Fibroblast of lung (primary cell): ENCODE data around the gene TGM2. TPM values are rescaled to one million over a fixed set of nuclear protein-coding genes. Genes with fewer than 3 reads are reported as not detected.

Source experiments
- DNase-seq, 2 donors: peaks; one replicate each; pipeline versions ENCODE4 v3.0.0 to v3.0.0-alpha.2; 2010; ENCODE audit warnings: low read depth in 2 of 2
- H2AFZ ChIP-seq: 2 replicates; pipeline ENCODE4 v1.5.1; 2012; ENCODE audit warnings: low read length, control low read depth, inconsistent platforms
- H3K27ac ChIP-seq: 2 replicates; pipeline ENCODE4 v1.5.1; 2011; ENCODE audit warnings: low read length, control low read depth; ENCODE audit not compliant: insufficient read depth
- H3K27me3 ChIP-seq: 2 replicates; pipeline ENCODE4 v1.5.1; 2011; ENCODE audit warnings: mild to moderate bottlenecking, low read length; ENCODE audit not compliant: control insufficient read depth, insufficient read depth
- H3K36me3 ChIP-seq: 2 replicates; pipeline ENCODE4 v1.5.1; 2011; ENCODE audit warnings: low read length; ENCODE audit not compliant: control insufficient read depth, insufficient read depth
- H3K4me1 ChIP-seq: 2 replicates; pipeline ENCODE4 v1.5.1; 2011; ENCODE audit warnings: low read length; ENCODE audit not compliant: control insufficient read depth, insufficient read depth; ENCODE audit errors: extremely low read depth
- H3K4me2 ChIP-seq: 2 replicates; pipeline ENCODE4 v1.5.1; 2011; ENCODE audit warnings: low read length, control low read depth; ENCODE audit not compliant: insufficient read depth; ENCODE audit errors: extremely low read depth
- H3K4me3 ChIP-seq, 4 experiments: fragments of 200-600 bp in 1 of 4; sonication (generic) in 1 of 4; replicated peaks in 1 of 4; 2 replicates each; pipeline ENCODE4 v1.5.1; 2011 to 2016; ENCODE audit warnings: low read length in 4 of 4, low read depth in 3 of 4, mild to moderate bottlenecking in 3 of 4, control low read depth in 2 of 4, inconsistent platforms in 1 of 4, mixed read lengths in 1 of 4; ENCODE audit not compliant: insufficient read depth in 1 of 4; ENCODE audit errors: control extremely low read depth in 1 of 4
- H3K79me2 ChIP-seq: 2 replicates; pipeline ENCODE4 v1.5.1; 2012; ENCODE audit warnings: mild to moderate bottlenecking, low read length, inconsistent platforms; ENCODE audit not compliant: control insufficient read depth, insufficient read depth
- H3K9ac ChIP-seq: 2 replicates; pipeline ENCODE4 v1.5.1; 2011; ENCODE audit warnings: mild to moderate bottlenecking, low read length, control low read depth; ENCODE audit not compliant: insufficient read depth
- H3K9me3 ChIP-seq: 2 replicates; pipeline ENCODE4 v1.5.1; 2012; ENCODE audit warnings: low read depth, low read length; ENCODE audit not compliant: control insufficient read depth, insufficient read depth
- H4K20me1 ChIP-seq: 2 replicates; pipeline ENCODE4 v1.5.1; 2011; ENCODE audit warnings: low read length; ENCODE audit not compliant: control insufficient read depth, insufficient read depth; ENCODE audit errors: extremely low read depth
- EZH2 ChIP-seq: IDR thresholded peaks from 2 replicates; pipeline ENCODE4 v1.5.1; 2012; ENCODE audit warnings: low read length, control low read depth, mild to moderate bottlenecking; ENCODE audit errors: missing control alignments
- polyA plus RNA-seq, 2 donors: library from polyadenylated mRNA; depleted of rRNA in 1 of 2; stranded (reverse) in 1 of 2; unstranded in 1 of 2; fragments of >200 nt; gene quantifications; 2 replicates each; pipeline ENCODE4 v1.2.1, GENCODE V29; 2011 to 2012; ENCODE audit warnings: missing spikeins in 1 of 2
- total RNA-seq: library from RNA; depleted of rRNA; stranded (reverse); fragments of >200 nt; gene quantifications from 2 replicates; pipeline ENCODE4 v1.2.1, GENCODE V29; 2014
- TF ChIP-seq, protein P1 (sequence below), 2 donors: IDR thresholded peaks in 1 of 2; conservative IDR thresholded peaks in 1 of 2; 1 replicate in 1 of 2; 2 replicates in 1 of 2; pipeline ENCODE4 v1.5.1; 2011 to 2012; ENCODE audit warnings: low read length in 2 of 2, control low read depth in 1 of 2, inconsistent platforms in 1 of 2, low read depth in 1 of 2, mild to moderate bottlenecking in 1 of 2

The TGM2 gene
- total and polyA plus RNA-seq, 2 donors (not counting 1 experiment from before 2014, with no cell fraction given): 103 to 238 TPM

DNA sequence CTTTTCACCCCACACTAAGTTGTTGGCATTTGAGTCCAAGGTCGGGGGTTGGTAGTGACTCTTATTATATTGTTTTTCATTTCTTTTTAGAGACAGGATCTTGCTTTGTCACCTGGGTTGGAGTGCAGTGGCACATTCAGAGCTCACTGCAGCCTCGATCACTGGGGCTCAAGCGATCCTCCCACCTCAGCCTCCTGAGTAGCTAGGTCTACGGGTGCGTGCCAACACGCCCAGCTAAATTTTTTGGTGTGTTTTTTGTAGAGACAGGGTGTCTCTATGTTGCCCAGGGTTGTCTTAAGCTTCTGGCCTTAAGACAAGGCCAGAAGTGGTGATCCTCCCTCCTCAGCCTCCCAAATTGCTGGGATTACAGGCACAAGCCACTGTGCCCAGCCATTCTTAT, 25.1 kb upstream of the TGM2 start:
- Histone ChIP-seq H3K27me3 (no peaks in the 10 kb centered on the region), H3K9ac (no peak overlapping the region), H2AFZ (no peak overlapping the region), H3K4me1 (no peaks in the 10 kb centered on the region), H3K9me3 (no peaks in the 10 kb centered on the region), H3K79me2 (no peaks in the 10 kb centered on the region), H4K20me1 (no peaks in the 10 kb centered on the region), H3K27ac (no peak overlapping the region), H3K4me3 (no peak overlapping the region), H3K4me2 (no peak overlapping the region), H3K36me3 (no peaks in the 10 kb centered on the region)
- no peak for DNase-seq
- TF ChIP-seq, protein P1, sequence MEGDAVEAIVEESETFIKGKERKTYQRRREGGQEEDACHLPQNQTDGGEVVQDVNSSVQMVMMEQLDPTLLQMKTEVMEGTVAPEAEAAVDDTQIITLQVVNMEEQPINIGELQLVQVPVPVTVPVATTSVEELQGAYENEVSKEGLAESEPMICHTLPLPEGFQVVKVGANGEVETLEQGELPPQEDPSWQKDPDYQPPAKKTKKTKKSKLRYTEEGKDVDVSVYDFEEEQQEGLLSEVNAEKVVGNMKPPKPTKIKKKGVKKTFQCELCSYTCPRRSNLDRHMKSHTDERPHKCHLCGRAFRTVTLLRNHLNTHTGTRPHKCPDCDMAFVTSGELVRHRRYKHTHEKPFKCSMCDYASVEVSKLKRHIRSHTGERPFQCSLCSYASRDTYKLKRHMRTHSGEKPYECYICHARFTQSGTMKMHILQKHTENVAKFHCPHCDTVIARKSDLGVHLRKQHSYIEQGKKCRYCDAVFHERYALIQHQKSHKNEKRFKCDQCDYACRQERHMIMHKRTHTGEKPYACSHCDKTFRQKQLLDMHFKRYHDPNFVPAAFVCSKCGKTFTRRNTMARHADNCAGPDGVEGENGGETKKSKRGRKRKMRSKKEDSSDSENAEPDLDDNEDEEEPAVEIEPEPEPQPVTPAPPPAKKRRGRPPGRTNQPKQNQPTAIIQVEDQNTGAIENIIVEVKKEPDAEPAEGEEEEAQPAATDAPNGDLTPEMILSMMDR (conservative IDR thresholded peaks at IDR 0.05 in 1 of 2, IDR thresholded peaks at IDR 0.05 in 1 of 2; ENCODE audit: low read depth in 1 of 2, low read length in 2 of 2): no peak
- no peak for TF ChIP-seq EZH2

GRCh38 chr20:38187517-38187916, 22.4 kb upstream of the TGM2 start:
- Histone ChIP-seq H3K27me3 (no peaks in the 10 kb centered on the region), H4K20me1 (no peaks in the 10 kb centered on the region), H3K9me3 (no peaks in the 10 kb centered on the region), H3K4me1 (no peaks in the 10 kb centered on the region), H3K36me3 (no peaks in the 10 kb centered on the region), H3K4me3 (no peak overlapping the region), H3K4me2 (no peak overlapping the region), H3K27ac (no peak overlapping the region), H3K79me2 (no peaks in the 10 kb centered on the region), H2AFZ (no peak overlapping the region), H3K9ac (no peak overlapping the region)
- peak in 1 of 2 donors; percentile 64 for DNase-seq
- TF ChIP-seq EZH2: no peak
- TF ChIP-seq, protein P1 (conservative IDR thresholded peaks at IDR 0.05 in 1 of 2, IDR thresholded peaks at IDR 0.05 in 1 of 2; ENCODE audit: low read depth in 1 of 2, low read length in 2 of 2): peak; percentile 8 to 58

- no peak overlapping the region for H2AFZ ChIP-seq
- H3K27ac ChIP-seq: no peak overlapping the region
- no peak overlapping the region for H3K4me3 ChIP-seq
- no peak overlapping the region for H3K4me2 ChIP-seq
- no peaks in the 10 kb centered on the region for H3K79me2 ChIP-seq
- TF ChIP-seq EZH2: no peak
- TF ChIP-seq, protein P1 (conservative IDR thresholded peaks at IDR 0.05 in 1 of 2, IDR thresholded peaks at IDR 0.05 in 1 of 2; ENCODE audit: low read depth in 1 of 2, low read length in 2 of 2): no peak
- DNase-seq: peak in 1 of 2 donors; percentile 87
- H3K27me3 ChIP-seq: no peaks in the 10 kb centered on the region
- no peaks in the 10 kb centered on the region for H3K9me3 ChIP-seq
- no peaks in the 10 kb centered on the region for H4K20me1 ChIP-seq
- H3K4me1 ChIP-seq: no peaks in the 10 kb centered on the region
- H3K9ac ChIP-seq: no peak overlapping the region
- H3K36me3 ChIP-seq: no peaks in the 10 kb centered on the region
These were observed 21.7 kb upstream of the TGM2 start for GRCh38 chr20:38186788-38187221.
